GM12878 (cell line): ENCODE measurements around the gene RSRC1. TPM values are rescaled to one million over a fixed set of nuclear protein-coding genes. Genes with fewer than 3 reads are reported as not detected.

Experiments
- ATAC-seq: fragments of 200-7000 bp; cut with Tn5 transposase; 3 replicates; pipeline ENCODE4 v1.9.1; 2020; ENCODE audit warnings: mild to moderate bottlenecking, moderate library complexity
- BruUV-seq: library from RNA; stranded (reverse); fragments of 400-500 nt; replicated peaks from 2 replicates; lab custom pipeline; 2021; lab: Mats Ljungman, UMichigan
- CTCF ChIA-PET: fragments of 300-600 bp; sonication (Branson Sonifier 250); formaldehyde crosslinking; extraction: SDS; loops from one replicate; lab custom pipeline; 2021; ENCODE audit warnings: inconsistent platforms; lab: Yijun Ruan, JAX
- POLR2A ChIA-PET: fragments of 350-600 bp; formaldehyde crosslinking; extraction: SDS; loops from one replicate; lab custom pipeline; 2021; ENCODE audit warnings: inconsistent platforms; lab: Charles Lee
- RAD21 ChIA-PET: fragments of 300-600 bp; sonication (Branson Sonifier 250); formaldehyde crosslinking; loops from one replicate; lab custom pipeline; 2023; ENCODE audit warnings: antibody characterized with exemption; ENCODE audit not compliant: unreplicated experiment; lab: Charles Lee
- SMC1A ChIA-PET: fragments of 300-600 bp; sonication (Branson Sonifier 250); formaldehyde crosslinking; loops from one replicate; lab custom pipeline; 2023; ENCODE audit not compliant: unreplicated experiment, uncharacterized antibody; lab: Charles Lee
- DNase-seq: peaks from one replicate; pipeline ENCODE4 v3.0.0-alpha.2; 2011; ENCODE audit warnings: low read depth, low spot score
- FAIRE-seq: peaks from 3 replicates; lab custom pipeline; 2011; peaks lifted over from hg19 to GRCh38; lab: Jason Lieb, UNC
- H2AFZ ChIP-seq: 2 replicates; pipeline ENCODE4 v1.6.0; 2011; ENCODE audit warnings: low read depth, low read length, control low read depth; ENCODE audit not compliant: control insufficient read depth
- H3K27ac ChIP-seq: 2 replicates; pipeline ENCODE4 v1.5.1; 2011; ENCODE audit warnings: control low read depth; ENCODE audit not compliant: control insufficient read depth, insufficient read depth
- H3K27me3 ChIP-seq, 2 experiments: replicated peaks in 1 of 2; 2 replicates each; pipeline versions ENCODE4 v1.6.0 to v1.6.1; 2011; ENCODE audit warnings: low read length in 1 of 2; ENCODE audit not compliant: control insufficient read depth in 2 of 2, insufficient read depth in 2 of 2
- H3K36me3 ChIP-seq, 2 experiments: 2 replicates each; pipeline ENCODE4 v1.5.1; 2011; ENCODE audit warnings: low read length in 1 of 2; ENCODE audit not compliant: control insufficient read depth in 2 of 2, insufficient read depth in 2 of 2
- H3K4me1 ChIP-seq: 2 replicates; pipeline ENCODE4 v1.6.1; 2011; ENCODE audit warnings: mild to moderate bottlenecking, low read length, moderate library complexity, mixed read lengths; ENCODE audit not compliant: control insufficient read depth, insufficient read depth
- H3K4me2 ChIP-seq: 2 replicates; pipeline ENCODE4 v1.6.0; 2011; ENCODE audit warnings: control low read depth; ENCODE audit not compliant: control insufficient read depth, insufficient read depth
- H3K4me3 ChIP-seq: fragments of 200-600 bp; sonication (generic); 2 replicates; pipeline ENCODE4 v1.5.1; 2016
- H3K79me2 ChIP-seq: 2 replicates; pipeline ENCODE4 v1.6.0; 2011; ENCODE audit warnings: low read length; ENCODE audit not compliant: control insufficient read depth, insufficient read depth
- H3K9ac ChIP-seq: 2 replicates; pipeline ENCODE4 v1.8.0; 2011; ENCODE audit warnings: low read length, control low read depth, mixed read lengths; ENCODE audit not compliant: control insufficient read depth, insufficient read depth
- H3K9me3 ChIP-seq: replicated peaks from 3 replicates; pipeline ENCODE4 v1.5.1; 2011; ENCODE audit warnings: mild to moderate bottlenecking, low read length; ENCODE audit not compliant: control insufficient read depth, insufficient read depth
- H4K20me1 ChIP-seq: 2 replicates; pipeline ENCODE4 v1.6.0; 2011; ENCODE audit not compliant: control insufficient read depth, insufficient read depth
- RB1 ChIP-seq: fragments of 450-650 bp; formaldehyde crosslinking; IDR thresholded peaks from 2 replicates; pipeline ENCODE4 v1.6.1; 2017; ENCODE audit warnings: mild to moderate bottlenecking, borderline replicate concordance
- ZBED1 ChIP-seq: IDR thresholded peaks from 2 replicates; pipeline ENCODE4 v1.6.1; 2016; ENCODE audit warnings: borderline replicate concordance
- WGBS: methylation state at CpG from one replicate; pipeline ENCODE4 v1.1.6; 2016; ENCODE audit warnings: low lambda C conversion rate; ENCODE audit not compliant: insufficient replicate concordance, insufficient coverage; ENCODE audit errors: missing lambda C conversion rate; 5-methylcytosine and 5-hydroxymethylcytosine counted together
- in situ Hi-C: fragments of 300-500 bp; cut with MboI; formaldehyde crosslinking; loops from 9 replicates; pipeline ENCODE4 v1.14.3; 2018; ENCODE audit warnings: mixed read lengths
- intact Hi-C: fragments of 100-400 bp; cut with micrococcal nuclease; formaldehyde crosslinking; loops from one replicate; pipeline ENCODE4 v1.14.2; 2022; ENCODE audit not compliant: unreplicated experiment
- polyA plus RNA-seq, 11 experiments: library from polyadenylated mRNA; depleted of rRNA in 4 of 11; unstranded in 6 of 11; stranded (reverse) in 5 of 11; fragments of >200 nt; fragmentation: Nextera tagmentation in 4 of 11; fragmentation: Illumina TruSeq in 1 of 11; extraction: Ambion mirVana in 4 of 11; extraction: Trizol in 1 of 11; gene quantifications; 1 replicate in 1 of 11; 2 replicates in 10 of 11; pipeline versions ENCODE4 v1.2.1 to v1.2.3, GENCODE V29; 2011 to 2016; ENCODE audit warnings: inconsistent platforms in 2 of 11, missing spikeins in 2 of 11, low read depth in 1 of 11
- total RNA-seq, 4 experiments: library from RNA; depleted of rRNA in 3 of 4; stranded (reverse); fragments of >200 nt in 3 of 4; fragmentation: Illumina TruSeq in 1 of 4; extraction: Trizol in 1 of 4; gene quantifications; 2 replicates each; pipeline versions ENCODE4 v1.2.1 to v1.2.3, GENCODE V29; 2013 to 2021
- TF ChIP-seq, protein P1 (sequence below): fragments of 450-650 bp; conservative IDR thresholded peaks from 2 replicates; pipeline ENCODE4 v1.6.1; 2017; ENCODE audit warnings: mild to moderate bottlenecking, moderate library complexity
- TF ChIP-seq, protein P2 (sequence below): fragments of 150-350 bp; IDR thresholded peaks from 2 replicates; pipeline ENCODE4 v1.6.1; 2014; ENCODE audit warnings: mild to moderate bottlenecking, low read depth, low read length

RSRC1 gene
- total and polyA plus RNA-seq, 10 of the 15 experiments (the other 5 are each of a cell fraction or from before 2014, with no cell fraction given), result 16.4 to 85.9 (median 42.0) TPM

GRCh38 chr3:158479051-158479450, 369.2 kb downstream of the RSRC1 start:
- intact Hi-C loops (no loop called here), in situ Hi-C loops (no loop called here)
- ChIA-PET SMC1A (no interaction called here), RAD21 (no interaction called here), CTCF (interaction anchor here (1.4 kb wide), 1 partner anchor 11 kb away, joined by 3 read pairs; no protein-coding TSS in a partner anchor), POLR2A (no interaction called here)
- Histone ChIP-seq H3K27me3 (no peaks in the 10 kb centered on the region), H3K9ac (no peak overlapping the region), H2AFZ (no peak overlapping the region), H3K4me2 (no peak overlapping the region), H3K4me3 (no peak overlapping the region), H3K36me3 (no peaks in the 10 kb centered on the region), H3K9me3 (no peaks in the 10 kb centered on the region), H4K20me1 (no peaks in the 10 kb centered on the region), H3K4me1 (no peaks in the 10 kb centered on the region), H3K27ac (no peak overlapping the region), H3K79me2 (no peaks in the 10 kb centered on the region)
- DNase-seq (no peak), FAIRE-seq (no peak), ATAC-seq (no peak)
- TF ChIP-seq, protein P1, sequence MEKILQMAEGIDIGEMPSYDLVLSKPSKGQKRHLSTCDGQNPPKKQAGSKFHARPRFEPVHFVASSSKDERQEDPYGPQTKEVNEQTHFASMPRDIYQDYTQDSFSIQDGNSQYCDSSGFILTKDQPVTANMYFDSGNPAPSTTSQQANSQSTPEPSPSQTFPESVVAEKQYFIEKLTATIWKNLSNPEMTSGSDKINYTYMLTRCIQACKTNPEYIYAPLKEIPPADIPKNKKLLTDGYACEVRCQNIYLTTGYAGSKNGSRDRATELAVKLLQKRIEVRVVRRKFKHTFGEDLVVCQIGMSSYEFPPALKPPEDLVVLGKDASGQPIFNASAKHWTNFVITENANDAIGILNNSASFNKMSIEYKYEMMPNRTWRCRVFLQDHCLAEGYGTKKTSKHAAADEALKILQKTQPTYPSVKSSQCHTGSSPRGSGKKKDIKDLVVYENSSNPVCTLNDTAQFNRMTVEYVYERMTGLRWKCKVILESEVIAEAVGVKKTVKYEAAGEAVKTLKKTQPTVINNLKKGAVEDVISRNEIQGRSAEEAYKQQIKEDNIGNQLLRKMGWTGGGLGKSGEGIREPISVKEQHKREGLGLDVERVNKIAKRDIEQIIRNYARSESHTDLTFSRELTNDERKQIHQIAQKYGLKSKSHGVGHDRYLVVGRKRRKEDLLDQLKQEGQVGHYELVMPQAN, result no peak
- TF ChIP-seq ZBED1 (no peak), RB1 (no peak)
- TF ChIP-seq, protein P2, sequence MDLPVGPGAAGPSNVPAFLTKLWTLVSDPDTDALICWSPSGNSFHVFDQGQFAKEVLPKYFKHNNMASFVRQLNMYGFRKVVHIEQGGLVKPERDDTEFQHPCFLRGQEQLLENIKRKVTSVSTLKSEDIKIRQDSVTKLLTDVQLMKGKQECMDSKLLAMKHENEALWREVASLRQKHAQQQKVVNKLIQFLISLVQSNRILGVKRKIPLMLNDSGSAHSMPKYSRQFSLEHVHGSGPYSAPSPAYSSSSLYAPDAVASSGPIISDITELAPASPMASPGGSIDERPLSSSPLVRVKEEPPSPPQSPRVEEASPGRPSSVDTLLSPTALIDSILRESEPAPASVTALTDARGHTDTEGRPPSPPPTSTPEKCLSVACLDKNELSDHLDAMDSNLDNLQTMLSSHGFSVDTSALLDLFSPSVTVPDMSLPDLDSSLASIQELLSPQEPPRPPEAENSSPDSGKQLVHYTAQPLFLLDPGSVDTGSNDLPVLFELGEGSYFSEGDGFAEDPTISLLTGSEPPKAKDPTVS, result no peak
- no TSS peak for BruUV-seq
- 96% methylated on average over 2 of the region's 2 CpGs for WGBS
